A549 (cell line): ENCODE results near the gene SPEF1. TPM values are rescaled to one million over a fixed set of nuclear protein-coding genes. Genes with fewer than 3 reads are reported as not detected.

ENCODE experiments used
- ATAC-seq, 2 experiments: fragments of 200-7000 bp in 1 of 2; fragments of >200 bp in 1 of 2; cut with Nextera tagmentation in 1 of 2; cut with Tn5 transposase in 1 of 2; 3 replicates each; pipeline versions ENCODE4 v1.8.0 to v1.9.1; 2018 to 2020; ENCODE audit warnings: mild to moderate bottlenecking in 1 of 2, moderate library complexity in 1 of 2
- CTCF ChIA-PET: fragments of 300-600 bp; sonication (Branson Sonifier 250); formaldehyde crosslinking; extraction: SDS; loops from one replicate; lab custom pipeline; 2021; ENCODE audit warnings: antibody characterized with exemption, inconsistent platforms; lab: Yijun Ruan, JAX
- POLR2A ChIA-PET: fragments of 350-600 bp; formaldehyde crosslinking; extraction: SDS; loops from one replicate; lab custom pipeline; 2021; ENCODE audit warnings: antibody characterized with exemption, inconsistent platforms; lab: Yijun Ruan, JAX
- DNase-seq, 2 experiments: peaks; one replicate each; pipeline versions ENCODE4 v3.0.0 to v3.0.0-alpha.2; 2011 to 2016; ENCODE audit warnings: low read depth in 1 of 2, low spot score in 1 of 2
- FAIRE-seq: peaks from 2 replicates; lab custom pipeline; 2011; peaks lifted over from hg19 to GRCh38; lab: Jason Lieb, UNC
- H3K27ac ChIP-seq, 2 experiments: fragments of >200 bp; sonication (Bioruptor Twin); formaldehyde crosslinking; 3 replicates each; pipeline ENCODE4 v1.5.1; 2016 to 2017
- H3K4me1 ChIP-seq: fragments of >200 bp; sonication (Bioruptor Twin); formaldehyde crosslinking; 3 replicates; pipeline ENCODE4 v1.6.1; 2016
- H3K4me2 ChIP-seq: fragments of >200 bp; sonication (Bioruptor Twin); formaldehyde crosslinking; 3 replicates; pipeline ENCODE4 v1.6.1; 2016
- H3K4me3 ChIP-seq: fragments of >200 bp; sonication (Bioruptor Twin); formaldehyde crosslinking; 3 replicates; pipeline ENCODE4 v1.5.1; 2016
- H3K9me3 ChIP-seq: fragments of >200 bp; sonication (Bioruptor Twin); formaldehyde crosslinking; 3 replicates; pipeline ENCODE4 v1.6.1; 2016
- ATOH8 ChIP-seq: fragments of 250-450 bp; sonication (Bioruptor Pico); IDR thresholded peaks from 2 replicates; pipeline ENCODE4 v1.5.0; 2020; ENCODE audit warnings: low read depth, mild to moderate bottlenecking, moderate library complexity
- BCL3 ChIP-seq: fragments of >200 bp; sonication (Bioruptor Twin); formaldehyde crosslinking; IDR thresholded peaks from 3 replicates; pipeline ENCODE4 v1.6.1; 2016
- CBX8 ChIP-seq: fragments of 200-600 bp; sonication (generic); IDR thresholded peaks from 2 replicates; pipeline ENCODE4 v1.6.1; 2016
- CHD4 ChIP-seq: fragments of 200-600 bp; sonication (generic); IDR thresholded peaks from 2 replicates; pipeline ENCODE4 v1.6.1; 2016; ENCODE audit warnings: antibody characterized with exemption, mild to moderate bottlenecking, borderline replicate concordance
- EHMT2 ChIP-seq: fragments of 200-600 bp; sonication (generic); IDR thresholded peaks from 2 replicates; pipeline ENCODE4 v1.6.1; 2016; ENCODE audit warnings: antibody characterized with exemption, low read depth, mild to moderate bottlenecking, moderate library complexity
- EP300 ChIP-seq, 2 experiments: fragments of >200 bp; sonication (Bioruptor Twin); formaldehyde crosslinking; IDR thresholded peaks; 2 replicates in 1 of 2; 3 replicates in 1 of 2; pipeline ENCODE4 v1.6.1; 2016 to 2017
- FOSL2 ChIP-seq, 2 experiments: fragments of 450-650 bp in 1 of 2; fragments of >200 bp in 1 of 2; sonication (Bioruptor Twin) in 1 of 2; formaldehyde crosslinking; IDR thresholded peaks; 2 replicates each; pipeline versions ENCODE4 v1.5.0 to v1.6.1; 2016 to 2020; ENCODE audit warnings: mild to moderate bottlenecking in 1 of 2, moderate library complexity in 1 of 2
- FOXS1 ChIP-seq: fragments of 250-450 bp; sonication (Bioruptor Pico); IDR thresholded peaks from 2 replicates; pipeline ENCODE4 v1.5.0; 2020; ENCODE audit warnings: mild to moderate bottlenecking, moderate library complexity
- HEYL ChIP-seq: fragments of 250-450 bp; sonication (Bioruptor Pico); IDR thresholded peaks from 2 replicates; pipeline ENCODE4 v1.8.0; 2021; ENCODE audit warnings: mild to moderate bottlenecking, moderate library complexity
- HOXB5 ChIP-seq: fragments of 250-450 bp; sonication (Bioruptor Pico); IDR thresholded peaks from 2 replicates; pipeline ENCODE4 v1.5.0; 2020; ENCODE audit warnings: mild to moderate bottlenecking, moderate library complexity
- JUN ChIP-seq, 2 experiments: fragments of >200 bp; sonication (Bioruptor Twin); formaldehyde crosslinking; IDR thresholded peaks; 2 replicates in 1 of 2; 3 replicates in 1 of 2; pipeline ENCODE4 v1.6.1; 2016 to 2017
- KDM1A ChIP-seq: fragments of 200-600 bp; sonication (generic); IDR thresholded peaks from 2 replicates; pipeline ENCODE4 v1.6.1; 2016; ENCODE audit warnings: low read depth, mild to moderate bottlenecking
- KDM5A ChIP-seq: fragments of 200-600 bp; sonication (generic); IDR thresholded peaks from 2 replicates; pipeline ENCODE4 v1.6.1; 2016; ENCODE audit warnings: antibody characterized with exemption, mild to moderate bottlenecking
- MAX ChIP-seq: IDR thresholded peaks from 2 replicates; pipeline ENCODE4 v1.6.1; 2012
- NFE2L2 ChIP-seq: fragments of 150-350 bp; conservative IDR thresholded peaks from 2 replicates; pipeline ENCODE4 v1.6.1; 2014; ENCODE audit warnings: low read length
- NPAS2 ChIP-seq: fragments of 250-450 bp; sonication (Bioruptor Pico); IDR thresholded peaks from 2 replicates; pipeline ENCODE4 v1.8.0; 2022; ENCODE audit warnings: mild to moderate bottlenecking, moderate library complexity, borderline replicate concordance
- POLR2A ChIP-seq: IDR thresholded peaks from 2 replicates; pipeline ENCODE4 v1.6.1; 2012; ENCODE audit warnings: mild to moderate bottlenecking, low read length
- REST ChIP-seq: fragments of 200-600 bp; sonication (generic); IDR thresholded peaks from 2 replicates; pipeline ENCODE4 v1.6.1; 2016; ENCODE audit warnings: antibody characterized with exemption, mild to moderate bottlenecking, moderate library complexity
- RFX5 ChIP-seq: fragments of 450-650 bp; IDR thresholded peaks from 2 replicates; pipeline ENCODE4 v1.7.1; 2014; ENCODE audit warnings: antibody characterized with exemption, mild to moderate bottlenecking, moderate library complexity
- RNF2 ChIP-seq: fragments of 200-600 bp; sonication (generic); IDR thresholded peaks from 2 replicates; pipeline ENCODE4 v1.6.1; 2016; ENCODE audit warnings: low read depth, mild to moderate bottlenecking, antibody characterized with exemption, moderate library complexity, borderline replicate concordance
- SMC3 ChIP-seq: fragments of >200 bp; sonication (Bioruptor Twin); formaldehyde crosslinking; IDR thresholded peaks from 3 replicates; pipeline ENCODE4 v1.6.1; 2018; ENCODE audit warnings: inconsistent platforms
- TFCP2L1 ChIP-seq: fragments of 250-450 bp; sonication (Bioruptor Pico); IDR thresholded peaks from 2 replicates; pipeline ENCODE4 v1.5.0; 2021; ENCODE audit warnings: mild to moderate bottlenecking
- USF2 ChIP-seq: fragments of 450-650 bp; IDR thresholded peaks from 2 replicates; pipeline ENCODE4 v1.6.1; 2014; ENCODE audit warnings: antibody characterized with exemption
- ZFP36 ChIP-seq: fragments of 450-650 bp; IDR thresholded peaks from 2 replicates; pipeline ENCODE4 v1.6.1; 2014; ENCODE audit warnings: borderline replicate concordance; ENCODE audit not compliant: partially characterized antibody
- WGBS: methylation state at CpG from one replicate; pipeline ENCODE4 v1.1.6; 2017; ENCODE audit errors: missing lambda C conversion rate; 5-methylcytosine and 5-hydroxymethylcytosine counted together
- polyA plus RNA-seq, 4 experiments: library from polyadenylated mRNA; depleted of rRNA in 3 of 4; stranded (reverse); fragments of >200 nt; fragmentation: RNase III in 1 of 4; extraction: RNeasy Plus Mini Kit Qiagen cat#74134 plus additional on column Dnase treatment in 1 of 4; gene quantifications; 2 replicates in 3 of 4; 3 replicates in 1 of 4; pipeline ENCODE4 v1.2.3, GENCODE V29; 2011 to 2017

SPEF1 gene
- polyA plus RNA-seq, 2 of the 4 experiments (the other 2 are of a cell fraction) = 0.41 to 1.3 TPM

GRCh38 chr20:3778976-3779375 lies 2.3 kb downstream of the SPEF1 start:
- no peak for TF ChIP-seq RFX5
- no peak for TF ChIP-seq HOXB5 (CRISPR knock-in tag)
- no peak for TF ChIP-seq EP300 (IDR thresholded peaks at IDR 0.05)
- no peak for TF ChIP-seq EHMT2
- no peak for TF ChIP-seq HEYL
- no peak for TF ChIP-seq BCL3
- TF ChIP-seq USF2 = no peak
- TF ChIP-seq CBX8 = no peak
- no peak for TF ChIP-seq NPAS2 (CRISPR knock-in tag)
- TF ChIP-seq ZFP36 = no peak
- no peak for TF ChIP-seq NFE2L2
- no peak for TF ChIP-seq FOXS1 (CRISPR knock-in tag)

GRCh38 chr20:3777716-3778629 lies 3.3 kb downstream of the SPEF1 start:
- TF ChIP-seq MAX (peak; percentile 46; the same call in 1 of the 2 replicates), JUN (IDR thresholded peaks at IDR 0.05) (0 out of 5 replicates have a peak, but pooled peaks of 1 of the 2 experiments have one; percentile 53), POLR2A (peak; percentile 48), TFCP2L1 (CRISPR knock-in tag) (0 out of 2 replicates have a peak, but pooled peaks have one; percentile 25), NFE2L2 (no peak)
- TF ChIP-seq, all 56 proteins: peak for 4
- H3K9me3 ChIP-seq = no peaks in the 10 kb centered on the region
- ChIA-PET POLR2A (interaction anchor here (0.7 to 2.4 kb wide), 6 partner anchors 9 to 101 kb away, joined by 3 to 27 read pairs (median 4); partner anchors contain the start of genes ADISSP, AP5S1 and CENPB), CTCF (interaction anchor here (0.6 to 56.5 kb wide), 10 partner anchors 9 to 106 kb away, joined by 3 to 1634 read pairs (median 6); partner anchors contain the start of genes ADISSP, CENPB and HSPA12B)
- peak; percentile 78 to 82 for ATAC-seq
- H3K27ac ChIP-seq = peak overlapping the region; percentile 71 to 83
- peak; percentile 66 to 95 for DNase-seq
- peak overlapping the region; percentile 45 for H3K4me3 ChIP-seq
- no peak for FAIRE-seq
- 29% methylated on average over 47 of the region's 70 CpGs for WGBS
- H3K4me1 ChIP-seq = peaks cover 5% of the 10 kb centered on the region
- H3K4me2 ChIP-seq = peak overlapping the region; percentile 83

More at GRCh38 chr20:3778976-3779375, 2.3 kb downstream of the SPEF1 start:
- Histone ChIP-seq H3K27ac (no peak overlapping the region), H3K4me3 (no peak overlapping the region), H3K9me3 (no peaks in the 10 kb centered on the region), H3K4me1 (peaks cover 11% of the 10 kb centered on the region), H3K4me2 (no peak overlapping the region; the same call in 2 of the 3 replicates)
- ChIA-PET CTCF (interaction anchor here (1.0 to 56.5 kb wide), 9 partner anchors 8 to 107 kb away, joined by 3 to 1634 read pairs (median 7); partner anchors contain the start of genes ADISSP, CENPB and HSPA12B), POLR2A (interaction anchor here (0.7 to 2.4 kb wide), 3 partner anchors 11 to 34 kb away, joined by 3 to 27 read pairs (median 3); partner anchors contain the start of gene ADISSP)
- ATAC-seq (no peak), FAIRE-seq (no peak), DNase-seq (no peak)
- 83% methylated on average over 17 of the region's 18 CpGs for WGBS

GRCh38 chr20:3777381-3777715 lies 3.9 kb downstream of the SPEF1 start:
- CTCF ChIA-PET = interaction anchor here (0.8 to 56.5 kb wide), 6 partner anchors 9 to 99 kb away, joined by 3 to 1634 read pairs (median 16); partner anchors contain the start of genes ADISSP, CENPB and HSPA12B
- FAIRE-seq = no peak
- peak overlapping the region; percentile 71 to 83 for H3K27ac ChIP-seq
- H3K4me2 ChIP-seq = peak overlapping the region; percentile 83
- DNase-seq = no peak
- ATAC-seq = 0 out of 6 replicates have a peak, but pooled peaks of 1 of the 2 experiments have one; percentile 1
- peaks cover 5% of the 10 kb centered on the region for H3K4me1 ChIP-seq
- H3K4me3 ChIP-seq = peak overlapping the region; percentile 45
- POLR2A ChIA-PET = interaction anchor here (0.9 to 2.4 kb wide), 4 partner anchors 9 to 101 kb away, joined by 3 to 27 read pairs (median 7); partner anchors contain the start of genes ADISSP, AP5S1 and CENPB
- H3K9me3 ChIP-seq = no peaks in the 10 kb centered on the region
- WGBS = 56% methylated on average over 15 of the region's 16 CpGs
- no peak for TF ChIP-seq FOSL2 (IDR thresholded peaks at IDR 0.05)
- no peak for TF ChIP-seq FOSL2 (CRISPR knock-in tag; IDR thresholded peaks at IDR 0.05)
- no peak for TF ChIP-seq FOXS1 (CRISPR knock-in tag)
- no peak for TF ChIP-seq ATOH8 (CRISPR knock-in tag)
- TF ChIP-seq KDM1A = no peak
- TF ChIP-seq ZFP36 = no peak
- no peak for TF ChIP-seq POLR2A
- no peak for TF ChIP-seq SMC3
- no peak for TF ChIP-seq RNF2
- TF ChIP-seq CHD4 = no peak
- TF ChIP-seq KDM5A = no peak
- TF ChIP-seq REST = no peak
